DOHH2 (cell line): Measurements from ENCODE around the gene C9orf50.
"Not testable (repeated sequence)": the region's sequence is repeated elsewhere in the genome, so short reads cannot be mapped to it uniquely, and the experiment has no call there.

ENCODE experiments used
- H3F3A ChIP-seq: fragments of 200-600 bp; sonication (generic), shearing (Covaris generic); 2 replicates; pipeline ENCODE4 v1.6.0; 2016; ENCODE audit warnings: antibody characterized with exemption, mild to moderate bottlenecking; ENCODE audit not compliant: control insufficient read depth, insufficient read depth
- H3K27ac ChIP-seq: fragments of 200-600 bp; sonication (generic); 2 replicates; pipeline ENCODE4 v1.5.1; 2014; ENCODE audit warnings: low read depth, mild to moderate bottlenecking, low read length, moderate library complexity
- H3K27me3 ChIP-seq: fragments of 200-600 bp; sonication (generic); 2 replicates; pipeline ENCODE4 v1.6.1; 2014; ENCODE audit warnings: mild to moderate bottlenecking, low read length, mixed read lengths; ENCODE audit not compliant: control insufficient read depth
- H3K36me3 ChIP-seq: fragments of 200-600 bp; sonication (generic); 2 replicates; pipeline ENCODE4 v1.6.1; 2014; ENCODE audit warnings: mild to moderate bottlenecking, low read length, moderate library complexity, mixed read lengths; ENCODE audit not compliant: control insufficient read depth
- H3K4me1 ChIP-seq: fragments of 200-600 bp; sonication (generic); 2 replicates; pipeline ENCODE4 v1.6.1; 2014; ENCODE audit warnings: mild to moderate bottlenecking, low read length, mixed read lengths; ENCODE audit not compliant: control insufficient read depth
- H3K4me2 ChIP-seq: fragments of 200-600 bp; sonication (generic); 2 replicates; pipeline ENCODE4 v1.6.0; 2014; ENCODE audit warnings: mild to moderate bottlenecking, low read length, moderate library complexity
- H3K4me3 ChIP-seq: fragments of 200-600 bp; sonication (generic); 2 replicates; pipeline ENCODE4 v1.5.1; 2014; ENCODE audit warnings: mild to moderate bottlenecking, low read length, mixed read lengths
- H3K79me2 ChIP-seq: fragments of 200-600 bp; sonication (generic); 2 replicates; pipeline ENCODE4 v1.6.1; 2014; ENCODE audit warnings: mild to moderate bottlenecking, low read length, mixed read lengths; ENCODE audit not compliant: control insufficient read depth
- H3K9me2 ChIP-seq: fragments of 200-600 bp; sonication (generic); replicated peaks from 2 replicates; pipeline ENCODE4 v1.6.1; 2014; ENCODE audit warnings: mild to moderate bottlenecking, low read length, mixed read lengths; ENCODE audit not compliant: control insufficient read depth
- H3K9me3 ChIP-seq: fragments of 200-600 bp; sonication (generic); 2 replicates; pipeline ENCODE4 v1.6.1; 2014; ENCODE audit warnings: antibody characterized with exemption, low read length, mixed read lengths; ENCODE audit not compliant: control insufficient read depth, insufficient read depth
- H4K20me1 ChIP-seq: fragments of 200-600 bp; sonication (generic); 2 replicates; pipeline ENCODE4 v1.6.0; 2014; ENCODE audit warnings: low read depth, mild to moderate bottlenecking, antibody characterized with exemption, low read length, moderate library complexity; ENCODE audit not compliant: control insufficient read depth, insufficient read depth
- EZH2phosphoT487 ChIP-seq: fragments of 200-600 bp; sonication (generic); IDR thresholded peaks from 2 replicates; pipeline ENCODE4 v1.6.1; 2017; ENCODE audit warnings: borderline replicate concordance, mild to moderate bottlenecking, antibody characterized with exemption, low read length, moderate library complexity, mixed read lengths
- TF ChIP-seq, protein P1 (sequence below): fragments of 200-600 bp; sonication (generic); IDR thresholded peaks from one replicate; pipeline ENCODE4 v1.5.1; 2014; ENCODE audit warnings: antibody characterized with exemption, mild to moderate bottlenecking, low read depth, low read length; ENCODE audit not compliant: poor library complexity, severe bottlenecking

C9orf50 gene

DNA sequence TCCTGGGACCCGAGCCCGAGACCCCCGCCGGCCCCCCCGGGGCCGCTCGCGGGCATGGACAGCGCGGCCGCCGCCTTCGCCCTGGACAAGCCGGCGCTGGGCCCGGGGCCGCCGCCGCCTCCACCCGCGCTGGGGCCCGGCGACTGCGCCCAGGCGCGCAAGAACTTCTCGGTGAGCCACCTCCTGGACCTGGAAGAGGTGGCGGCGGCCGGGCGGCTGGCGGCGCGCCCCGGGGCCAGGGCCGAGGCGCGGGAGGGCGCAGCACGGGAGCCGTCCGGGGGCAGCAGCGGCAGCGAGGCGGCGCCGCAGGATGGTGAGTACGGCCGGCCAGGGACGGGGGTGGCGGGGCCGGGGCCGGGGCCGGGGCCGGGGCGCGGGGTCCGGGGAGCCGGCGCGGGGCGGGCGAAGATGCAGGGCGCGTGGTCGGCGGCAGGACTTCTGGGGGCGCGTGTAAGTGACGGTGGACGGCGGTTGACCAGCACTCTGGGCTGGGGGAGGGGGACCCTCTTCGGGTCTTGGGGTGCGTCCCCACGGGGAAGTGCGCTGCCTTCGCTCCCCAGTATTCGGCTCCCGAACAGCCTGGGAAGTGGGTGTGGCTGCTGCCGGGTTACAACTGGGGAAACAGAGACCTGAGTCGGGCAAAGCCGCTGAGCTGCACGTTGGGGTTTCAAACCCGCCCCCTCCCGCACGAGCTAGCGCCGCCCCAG lies 45.1 kb upstream of the C9orf50 start:
- Histone ChIP-seq H3K4me2 (no peak overlapping the region), H3K36me3 (no peaks in the 10 kb centered on the region), H3K27ac (no peak overlapping the region), H3K4me3 (no peak overlapping the region), H3K27me3 (no peaks in the 10 kb centered on the region), H3K4me1 (no peaks in the 10 kb centered on the region), H3K9me3 (no peaks in the 10 kb centered on the region), H3F3A (no peaks in the 10 kb centered on the region), H4K20me1 (no peaks in the 10 kb centered on the region), H3K79me2 (no peaks in the 10 kb centered on the region), H3K9me2 (no peaks in the 10 kb centered on the region)
- no peak for TF ChIP-seq EZH2phosphoT487
- TF ChIP-seq, protein P1, sequence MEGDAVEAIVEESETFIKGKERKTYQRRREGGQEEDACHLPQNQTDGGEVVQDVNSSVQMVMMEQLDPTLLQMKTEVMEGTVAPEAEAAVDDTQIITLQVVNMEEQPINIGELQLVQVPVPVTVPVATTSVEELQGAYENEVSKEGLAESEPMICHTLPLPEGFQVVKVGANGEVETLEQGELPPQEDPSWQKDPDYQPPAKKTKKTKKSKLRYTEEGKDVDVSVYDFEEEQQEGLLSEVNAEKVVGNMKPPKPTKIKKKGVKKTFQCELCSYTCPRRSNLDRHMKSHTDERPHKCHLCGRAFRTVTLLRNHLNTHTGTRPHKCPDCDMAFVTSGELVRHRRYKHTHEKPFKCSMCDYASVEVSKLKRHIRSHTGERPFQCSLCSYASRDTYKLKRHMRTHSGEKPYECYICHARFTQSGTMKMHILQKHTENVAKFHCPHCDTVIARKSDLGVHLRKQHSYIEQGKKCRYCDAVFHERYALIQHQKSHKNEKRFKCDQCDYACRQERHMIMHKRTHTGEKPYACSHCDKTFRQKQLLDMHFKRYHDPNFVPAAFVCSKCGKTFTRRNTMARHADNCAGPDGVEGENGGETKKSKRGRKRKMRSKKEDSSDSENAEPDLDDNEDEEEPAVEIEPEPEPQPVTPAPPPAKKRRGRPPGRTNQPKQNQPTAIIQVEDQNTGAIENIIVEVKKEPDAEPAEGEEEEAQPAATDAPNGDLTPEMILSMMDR = no peak

DNA sequence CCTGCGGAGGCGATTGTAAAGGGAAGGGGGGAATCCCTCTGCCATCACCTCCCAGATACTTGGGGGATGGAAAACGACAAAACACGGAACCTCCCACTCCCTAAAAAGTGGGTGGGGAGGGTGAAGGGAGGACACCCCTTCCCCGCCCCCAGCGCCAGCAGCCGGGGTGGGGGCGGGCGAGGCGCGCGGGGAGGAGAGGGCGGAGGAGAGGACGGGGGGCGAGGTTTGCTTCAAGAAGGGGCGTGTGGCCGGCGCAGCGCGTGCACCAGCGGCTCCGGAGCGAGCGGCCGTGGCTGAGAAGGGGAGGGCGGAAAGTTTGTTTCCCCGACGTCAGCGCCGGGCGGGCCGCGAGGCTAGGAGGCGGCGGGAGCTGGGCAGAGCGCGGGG lies 44.5 kb upstream of the C9orf50 start, which contains the start of gene PRRX2:
Gene PRRX2, plus strand, starts transcription at position 259 of the 387 bp plus-strand sequence. CDS start 221 bp downstream, outside the sequence.
- Histone ChIP-seq H3K4me1 (no peaks in the 10 kb centered on the region), H3K4me3 (no peak within 1 kb of the TSS), H3K27me3 (no peaks in the 10 kb centered on the region), H3F3A (no peaks in the 10 kb centered on the region), H3K9me2 (no peaks in the 10 kb centered on the region), H4K20me1 (no peaks in the 10 kb centered on the region), H3K9me3 (no peaks in the 10 kb centered on the region), H3K27ac (no peak within 1 kb of the TSS), H3K36me3 (no peaks in the 10 kb centered on the region), H3K4me2 (no peak within 1 kb of the TSS), H3K79me2 (no peaks in the 10 kb centered on the region)
- TF ChIP-seq, protein P1 = no peak
- no peak for TF ChIP-seq EZH2phosphoT487

DNA sequence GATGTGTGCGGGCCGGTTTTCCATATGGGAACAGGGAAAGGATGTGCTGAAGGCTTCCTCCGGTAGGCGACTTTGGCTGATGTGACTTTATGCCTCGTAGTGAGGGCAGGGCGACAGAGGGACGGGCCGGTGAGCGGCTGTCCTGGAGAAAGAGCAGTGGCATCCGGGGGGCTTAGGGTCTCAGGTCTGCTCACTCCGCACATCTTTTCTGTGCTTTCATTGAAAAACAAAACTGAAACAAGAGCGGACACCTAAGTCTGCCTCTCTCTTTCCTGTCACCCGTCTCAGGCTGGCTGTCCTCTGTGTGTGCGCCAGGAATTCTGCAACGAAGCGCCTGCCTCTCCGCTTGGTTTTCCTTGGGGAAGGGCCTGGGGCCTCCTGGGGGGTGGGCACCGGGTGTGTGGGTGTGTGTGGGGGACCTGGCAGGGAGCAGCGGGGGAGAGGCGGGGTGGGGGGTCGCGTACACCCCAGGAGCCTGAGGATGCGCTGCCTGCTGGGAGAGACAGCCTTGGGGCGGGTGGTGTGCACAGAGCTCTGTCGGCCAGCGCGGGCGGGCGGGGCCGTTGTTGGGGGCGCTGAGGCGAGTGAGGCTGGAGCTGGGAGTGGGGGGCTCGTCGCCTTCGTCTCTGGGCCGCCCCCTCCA lies 44.0 kb upstream of the C9orf50 start:
- Histone ChIP-seq H3K4me2 (no peak overlapping the region), H3K4me3 (no peak overlapping the region)

DNA sequence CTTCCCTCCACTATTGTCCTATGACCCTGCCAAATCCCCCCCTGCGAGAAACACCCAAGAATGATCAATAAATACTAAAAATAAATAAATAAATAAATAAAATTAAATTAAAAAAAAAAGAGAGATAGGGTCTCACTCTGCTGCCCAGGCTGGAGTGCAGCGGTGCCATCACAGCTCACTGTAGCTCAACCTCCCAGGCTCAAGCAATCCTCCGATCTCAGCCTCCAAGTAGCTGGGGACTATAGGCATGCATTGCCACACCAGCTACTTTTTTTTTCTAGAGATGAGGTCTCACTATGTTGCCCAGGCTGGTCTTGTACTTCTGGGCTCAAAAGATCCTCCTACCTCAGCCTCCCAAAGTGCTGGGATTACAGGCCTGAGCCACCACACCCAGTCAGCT lies 41.3 kb upstream of the C9orf50 start:
- not testable (repeated sequence) for H3K4me3 ChIP-seq, H3K36me3 ChIP-seq

More for the DNA sequence above, 44.0 kb upstream of the C9orf50 start:
- TF ChIP-seq, protein P1 = no peak
- no peak for TF ChIP-seq EZH2phosphoT487
- no peaks in the 10 kb centered on the region for H3K36me3 ChIP-seq
- no peak overlapping the region for H3K27ac ChIP-seq
- H3K27me3 ChIP-seq = no peaks in the 10 kb centered on the region
- H3K4me1 ChIP-seq = no peaks in the 10 kb centered on the region
- no peaks in the 10 kb centered on the region for H3K9me2 ChIP-seq
- no peaks in the 10 kb centered on the region for H3F3A ChIP-seq
- no peaks in the 10 kb centered on the region for H3K79me2 ChIP-seq
- no peaks in the 10 kb centered on the region for H4K20me1 ChIP-seq
- H3K9me3 ChIP-seq = no peaks in the 10 kb centered on the region

More for the DNA sequence above, 41.3 kb upstream of the C9orf50 start:
- H3K4me2 ChIP-seq, H3K79me2 ChIP-seq, H3K27ac ChIP-seq, H3K4me1 ChIP-seq, H3K27me3 ChIP-seq, H4K20me1 ChIP-seq, H3K9me2 ChIP-seq, H3K9me3 ChIP-seq, H3F3A ChIP-seq: not testable (repeated sequence)
